SIG-M5 treated with dmso at 0.1 percent for 504 hours (cell line): ENCODE measurements around the gene INPP5D.
A peak's percentile ranks its signal among the peaks of the same experiment; 100 is the strongest.
"Not testable (repeated sequence)": the region's sequence is repeated elsewhere in the genome, so short reads cannot be mapped to it uniquely, and the experiment has no call there.

Experiments used
- DNase-seq: peaks from one replicate; lab custom pipeline; 2025; ENCODE audit not compliant: unreplicated experiment; lab: John Stamatoyannopoulos, UW

The INPP5D gene

DNA sequence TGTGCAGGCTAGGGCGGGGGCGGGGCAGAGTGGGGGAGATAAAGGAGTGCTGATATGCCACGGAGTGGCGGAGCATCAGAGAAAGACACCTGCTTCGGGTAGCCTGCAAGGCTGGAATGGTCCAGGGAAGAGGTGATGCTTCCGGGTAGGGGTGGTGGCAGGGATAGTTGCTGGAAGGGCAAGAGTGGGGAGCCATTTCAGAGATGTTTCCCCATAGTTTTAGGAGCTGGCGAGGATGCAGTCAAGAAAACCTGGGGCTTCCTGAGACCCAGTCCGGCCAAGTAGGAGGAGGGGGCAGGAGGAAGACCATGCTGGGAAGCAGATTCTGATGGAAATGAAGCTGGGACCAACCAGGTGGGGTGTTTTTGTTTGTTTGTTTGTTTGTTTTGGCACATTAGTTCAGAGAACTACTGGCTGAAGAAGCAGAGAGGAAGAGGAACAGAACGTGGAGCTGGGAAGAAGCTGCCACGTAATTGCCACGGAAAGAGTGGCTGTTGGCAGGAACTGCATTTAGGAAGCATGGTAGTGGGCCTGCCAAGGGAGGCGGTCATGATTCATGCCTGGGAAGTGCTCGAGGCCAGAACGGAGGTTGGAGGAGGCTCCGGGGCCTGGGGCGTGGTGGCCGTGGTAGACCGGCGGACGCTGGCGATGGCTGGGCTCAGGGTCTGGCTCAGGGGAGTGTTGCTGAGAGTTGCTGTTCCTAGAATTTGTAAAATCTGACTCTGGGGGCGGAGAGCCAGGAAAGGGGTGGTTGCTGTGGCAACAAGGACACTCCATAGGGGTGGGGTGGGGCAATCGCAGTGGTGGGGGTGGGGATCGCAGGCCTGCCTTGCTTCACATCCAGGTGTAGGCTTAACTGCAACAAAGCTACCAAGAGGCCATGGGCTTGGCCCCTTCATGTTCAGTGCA is 8.6 kb upstream of the INPP5D start:
- no peak for DNase-seq

DNA sequence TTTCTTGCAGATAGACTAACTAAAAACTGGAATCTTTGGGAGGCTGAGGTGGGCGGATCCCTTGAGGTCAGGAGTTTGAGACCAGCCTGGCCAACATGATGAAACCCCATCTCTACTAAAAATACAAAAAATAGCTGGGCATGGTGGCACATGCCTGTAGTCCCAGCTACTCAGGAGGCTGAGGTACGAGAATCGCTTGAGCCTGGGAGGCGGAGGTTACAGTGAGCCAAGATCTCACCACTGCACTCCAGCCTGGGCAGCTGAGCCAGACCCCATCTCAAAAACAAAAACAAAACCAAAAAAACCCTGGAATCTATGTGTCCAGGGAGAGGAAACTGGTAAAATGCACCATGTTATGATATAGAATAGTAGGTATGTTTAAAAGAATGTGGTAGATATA is 7.6 kb upstream of the INPP5D start:
- DNase-seq, result not testable (repeated sequence)

DNA sequence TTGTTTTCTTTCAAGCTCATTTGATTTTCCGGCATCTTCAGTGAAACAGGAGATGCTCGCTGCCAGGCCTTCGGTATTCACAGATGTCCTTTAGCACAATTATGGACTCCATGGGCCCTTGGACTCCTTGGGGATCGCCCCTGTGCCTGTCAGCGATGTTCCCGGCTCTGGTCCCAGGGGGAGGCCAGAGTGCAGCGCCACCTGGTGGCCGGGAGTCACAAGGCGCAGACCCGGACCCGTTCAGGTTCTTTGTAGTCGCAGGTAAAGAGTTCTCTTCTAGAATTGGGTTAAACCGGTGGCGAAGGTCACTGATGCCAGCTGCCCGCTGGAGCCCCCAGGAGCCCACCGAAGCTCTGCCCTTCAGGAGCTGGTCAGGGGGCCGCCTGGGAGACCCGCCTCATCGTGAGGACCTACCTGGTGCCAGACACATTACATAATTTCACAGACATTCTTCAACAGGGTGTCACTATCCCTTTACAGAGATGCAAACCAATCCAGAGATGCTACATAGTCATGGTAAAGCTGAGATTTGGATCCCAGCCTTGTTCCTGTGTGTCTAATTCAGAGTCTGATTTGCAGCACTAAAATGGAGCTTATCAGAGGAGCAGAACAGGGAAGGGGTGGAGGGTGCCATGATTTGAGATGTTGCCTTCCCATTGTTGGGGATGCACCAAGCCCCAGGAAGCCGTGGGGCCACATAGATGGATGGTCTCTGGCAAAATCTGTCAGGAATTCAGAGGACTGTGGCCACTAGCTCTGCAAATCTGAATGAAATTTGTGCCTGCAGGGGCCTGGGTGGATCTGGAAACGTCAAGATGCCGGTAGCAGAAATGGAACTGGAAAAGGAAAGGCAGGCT is 6.0 kb upstream of the INPP5D start:
- DNase-seq, result peak; percentile 42

DNA sequence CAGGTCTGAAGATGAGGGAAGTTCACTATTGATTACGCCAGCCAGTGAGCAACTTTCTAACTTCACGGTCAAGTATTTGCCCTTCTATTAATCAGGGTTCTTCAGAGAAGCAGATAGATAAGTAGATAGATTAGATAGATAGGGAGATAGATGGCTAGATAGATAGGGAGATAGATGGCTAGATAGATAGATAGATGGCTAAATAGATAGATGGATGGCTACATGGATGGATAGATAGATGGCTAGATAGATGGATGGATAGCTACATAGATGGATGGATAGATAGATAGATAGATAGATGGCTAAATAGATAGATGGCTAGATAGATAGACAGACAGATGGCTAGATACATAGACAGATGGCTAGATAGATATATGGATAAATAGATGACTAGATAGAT is 4.8 kb upstream of the INPP5D start:
- no peak for DNase-seq

DNA sequence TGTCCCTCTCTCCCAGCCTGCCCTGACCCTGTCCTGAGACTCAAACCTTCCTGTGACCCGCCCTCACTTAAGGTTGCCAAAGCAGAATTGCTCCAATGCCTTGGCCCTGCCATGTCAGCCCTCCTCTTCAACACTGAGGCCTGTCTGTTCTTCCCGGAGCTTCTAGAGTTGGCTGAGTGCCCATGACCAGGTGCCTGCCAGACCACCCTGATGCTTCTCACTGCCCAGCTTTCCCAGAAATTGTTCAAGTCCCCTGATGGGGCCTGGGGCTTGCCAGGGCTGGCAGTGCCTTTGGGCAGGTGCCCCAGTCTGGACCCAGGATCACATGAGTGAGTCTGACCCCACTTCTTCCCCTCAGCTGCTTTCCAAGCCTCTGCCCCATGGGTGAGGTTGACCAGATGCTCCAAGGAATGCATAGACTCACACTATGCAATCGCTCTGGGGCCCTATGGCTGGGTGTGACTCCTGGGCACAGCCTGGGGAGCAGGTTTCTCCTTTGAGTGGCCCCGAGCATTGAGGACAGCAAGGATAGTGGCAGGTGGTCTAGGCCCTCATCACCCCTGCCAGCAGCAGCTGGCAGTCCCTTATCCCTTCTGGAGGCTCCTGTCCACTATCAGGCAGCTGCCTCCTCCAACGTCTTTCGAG is 3.1 kb upstream of the INPP5D start:
- no peak for DNase-seq

DNA sequence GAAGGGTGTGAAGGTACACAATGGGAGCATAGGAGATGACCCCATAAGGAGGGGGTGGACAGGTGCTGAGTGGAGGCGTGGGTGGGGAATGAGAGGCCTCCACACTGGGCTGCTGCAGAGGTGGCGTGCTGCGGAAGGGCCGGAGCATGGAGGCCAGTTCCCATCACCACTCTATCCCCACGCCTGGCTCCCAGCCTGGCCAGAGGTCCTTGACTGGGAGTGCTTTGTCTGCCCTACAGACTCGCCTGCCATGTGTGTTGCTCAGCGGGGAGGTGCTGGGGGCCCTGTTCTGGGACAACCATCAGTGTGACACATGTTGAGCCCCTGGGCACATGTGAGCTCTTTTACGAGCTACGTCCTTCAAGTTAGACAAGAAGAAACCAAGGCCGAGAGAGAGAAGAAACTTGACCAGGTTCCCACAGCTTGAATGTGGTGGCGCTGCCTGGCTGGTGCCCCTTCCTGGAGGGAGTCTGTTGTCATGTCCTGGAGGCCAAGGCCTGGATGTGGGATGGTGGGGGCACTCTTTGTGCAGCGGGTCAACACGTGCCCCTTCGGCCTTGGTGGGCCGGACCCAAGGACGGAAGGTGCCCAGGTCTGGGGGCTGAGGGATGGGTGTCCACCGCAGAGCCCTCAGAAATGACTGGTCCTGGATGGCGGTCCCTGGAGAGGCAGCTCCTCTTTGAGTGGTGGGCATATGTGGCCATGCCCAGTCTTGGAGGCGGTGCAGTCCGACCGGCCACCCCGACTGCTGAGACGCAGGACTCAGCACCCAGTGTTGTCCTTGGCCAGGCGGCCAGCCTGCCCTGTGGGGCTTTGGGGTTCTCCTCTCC is 1.2 kb upstream of the INPP5D start:
- DNase-seq, result no peak

DNA sequence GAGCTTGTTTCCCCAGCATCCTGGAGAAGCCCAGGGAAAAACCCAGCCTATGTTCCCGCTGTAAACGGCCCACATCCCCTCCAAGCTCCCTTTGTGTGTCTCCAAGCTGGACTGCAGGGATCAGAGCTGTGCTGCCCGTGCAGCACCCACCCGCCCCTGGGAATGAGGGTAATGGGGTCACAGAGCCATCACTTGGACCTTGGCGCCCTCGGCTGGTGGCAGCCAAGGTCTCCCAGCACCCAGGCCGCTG is 670 bp upstream of the INPP5D start:
- no peak for DNase-seq

DNA sequence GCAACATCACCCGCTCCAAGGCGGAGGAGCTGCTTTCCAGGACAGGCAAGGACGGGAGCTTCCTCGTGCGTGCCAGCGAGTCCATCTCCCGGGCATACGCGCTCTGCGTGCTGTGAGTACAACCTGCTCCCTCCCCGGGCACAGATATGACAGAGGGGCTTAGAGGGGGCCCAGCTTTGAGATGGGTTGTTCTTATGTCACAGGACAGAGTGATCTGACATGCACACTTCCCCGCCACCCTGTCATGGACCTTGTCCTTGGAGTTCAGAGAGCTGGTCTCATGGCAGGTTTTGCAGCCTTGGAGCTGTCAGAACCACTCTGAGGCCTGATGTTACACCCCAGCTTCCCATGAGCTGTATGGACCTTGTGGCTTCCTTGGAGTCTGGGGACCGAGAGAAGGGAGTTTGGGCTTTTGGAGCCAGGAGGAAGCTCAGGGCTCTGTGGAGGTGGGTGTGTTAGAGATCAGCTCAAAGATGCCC is 398 bp downstream of the INPP5D start:
- DNase-seq, result peak; percentile 53

DNA sequence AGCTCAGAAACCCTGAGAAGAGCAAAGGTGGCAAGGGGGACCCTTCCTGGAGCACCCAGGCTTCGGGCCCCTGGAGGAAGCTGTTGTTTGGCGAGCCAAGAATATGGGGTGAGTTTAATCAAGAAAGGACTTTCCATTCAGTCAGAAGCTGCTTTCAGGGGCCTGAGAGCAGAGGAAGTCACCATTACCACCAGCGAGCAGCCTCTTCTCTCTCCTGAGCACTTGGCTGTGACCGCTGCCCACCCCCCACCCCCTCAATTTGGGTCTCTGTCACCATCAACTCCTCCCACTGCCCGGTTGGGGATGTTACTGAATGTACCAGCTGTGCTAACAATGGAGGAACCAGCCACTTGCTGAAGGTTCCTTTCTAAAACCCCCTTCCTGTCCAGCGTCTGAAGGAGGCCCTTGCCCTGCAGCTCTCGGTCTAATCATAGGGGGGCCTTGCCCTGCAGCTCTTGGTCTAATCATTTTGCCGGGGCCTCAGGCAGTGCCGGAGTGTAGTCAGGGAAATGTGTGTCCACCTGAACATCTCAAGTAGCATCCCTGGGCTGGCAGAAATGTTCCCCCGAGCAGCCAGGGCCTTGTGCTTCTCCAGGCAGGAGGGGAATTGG is 943 bp downstream of the INPP5D start:
- peak; percentile 71 for DNase-seq

DNA sequence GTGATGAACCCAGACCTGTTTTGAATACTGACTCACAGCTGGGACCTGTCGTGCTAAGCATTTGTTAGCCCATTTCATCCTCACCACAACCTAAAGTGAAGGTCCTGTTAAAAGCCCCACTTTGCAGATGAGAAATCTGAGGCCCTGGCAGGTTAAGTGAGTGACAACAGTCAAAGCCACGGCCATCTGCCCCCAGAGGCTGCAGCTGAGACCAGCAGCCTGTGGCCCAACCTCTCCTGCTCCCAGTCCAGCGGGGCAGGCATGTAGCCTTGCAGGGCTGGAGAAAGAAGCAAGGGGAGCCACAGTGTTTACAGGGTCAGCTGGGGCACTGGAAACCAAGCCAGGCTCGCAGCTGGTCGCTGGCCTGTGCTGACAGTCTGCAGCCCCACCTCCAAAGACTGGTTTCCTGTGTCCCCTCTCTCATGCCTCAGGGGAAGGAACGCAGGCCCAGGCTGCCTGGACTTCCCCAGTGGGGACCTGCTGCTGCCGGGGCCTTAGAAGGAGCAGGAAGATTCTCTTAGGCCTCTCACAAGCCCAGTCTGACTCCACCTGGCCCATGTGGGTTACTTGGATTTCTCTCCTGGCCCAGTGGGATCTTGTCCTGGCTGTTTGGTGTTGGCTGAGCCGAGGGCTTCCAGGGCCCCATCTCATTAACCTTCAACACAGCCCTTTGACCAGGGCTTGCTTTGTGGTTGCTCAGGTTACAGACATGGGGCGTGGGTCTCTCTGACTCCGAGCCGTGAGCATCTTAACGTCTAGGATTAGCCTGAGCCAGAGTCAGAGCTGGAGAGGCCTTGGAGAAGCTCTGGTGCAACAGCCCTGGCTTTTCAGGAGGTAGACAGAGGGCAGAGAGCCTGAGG is 1.7 kb downstream of the INPP5D start:
- DNase-seq, result peak; percentile 57

DNA sequence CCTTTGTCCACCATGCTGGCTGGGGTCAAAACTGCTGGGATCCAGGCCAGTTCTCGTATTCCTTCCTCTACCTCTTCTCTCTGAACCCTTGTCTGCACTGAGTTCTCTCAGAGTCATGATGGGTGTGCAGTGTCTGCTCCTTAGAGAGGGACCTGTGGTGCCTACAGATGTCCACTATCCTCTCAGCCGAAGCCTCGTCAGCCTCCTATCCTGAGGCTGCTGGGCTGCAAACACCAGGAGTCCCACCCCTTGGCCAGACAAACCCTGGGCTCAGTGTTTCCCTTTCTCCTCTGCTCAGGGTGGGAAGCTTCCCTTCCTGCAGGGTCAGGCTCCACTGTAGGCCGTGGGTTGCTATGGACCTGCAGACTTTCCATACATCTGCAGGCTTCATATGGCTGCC is 2.3 kb downstream of the INPP5D start:
- no peak for DNase-seq

DNA sequence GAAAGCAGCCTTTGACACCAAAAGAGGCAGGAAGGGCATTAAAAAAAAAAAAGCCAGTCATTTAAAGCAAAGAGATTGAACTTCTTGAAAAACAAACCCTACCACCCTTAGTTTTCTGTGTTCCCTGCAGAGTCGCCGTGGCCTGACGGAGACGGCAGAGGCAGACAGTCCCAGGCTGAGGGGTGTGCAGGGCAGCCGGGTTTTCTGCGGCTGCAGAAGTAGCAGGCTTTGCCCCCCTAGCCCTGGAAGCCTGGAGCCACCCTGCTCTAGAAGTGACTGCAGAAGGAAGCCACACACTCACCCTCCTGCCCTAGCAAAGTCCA is 2.8 kb downstream of the INPP5D start:
- DNase-seq, result no peak

DNA sequence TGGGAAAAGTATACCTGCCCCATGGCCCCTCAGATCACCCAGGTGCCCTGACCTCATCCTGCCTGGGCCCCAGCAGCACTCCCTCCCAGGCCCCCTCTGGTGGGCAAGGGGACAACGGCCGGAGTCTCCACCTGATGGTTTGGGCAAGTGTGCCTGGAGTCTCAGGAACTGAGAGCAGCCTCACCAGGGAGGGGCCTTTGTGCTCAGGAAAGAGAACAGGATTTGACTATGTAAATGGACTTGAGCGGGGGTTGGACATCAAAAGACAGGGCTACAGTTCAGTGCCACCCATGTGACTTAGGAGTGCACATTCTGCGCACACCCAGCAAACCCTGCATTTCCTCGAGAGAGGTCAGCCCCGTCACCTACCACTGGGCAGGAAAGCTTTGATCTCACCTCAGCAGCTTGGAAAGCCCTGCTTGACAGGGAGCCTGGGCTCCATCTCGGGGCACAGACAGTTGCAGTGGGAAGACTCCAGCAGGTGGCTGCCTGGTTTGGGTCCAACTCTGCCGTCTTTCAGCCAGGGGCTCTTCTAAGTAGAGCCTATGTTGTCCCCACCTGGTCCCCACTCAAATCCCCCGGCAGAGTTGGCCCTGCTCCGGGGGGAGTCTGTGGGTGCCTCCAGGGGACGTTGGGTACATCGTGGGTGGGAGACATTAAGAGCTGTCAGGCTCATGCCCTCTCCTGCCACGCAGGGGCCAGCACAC is 3.3 kb downstream of the INPP5D start:
- DNase-seq, result peak; percentile 35

DNA sequence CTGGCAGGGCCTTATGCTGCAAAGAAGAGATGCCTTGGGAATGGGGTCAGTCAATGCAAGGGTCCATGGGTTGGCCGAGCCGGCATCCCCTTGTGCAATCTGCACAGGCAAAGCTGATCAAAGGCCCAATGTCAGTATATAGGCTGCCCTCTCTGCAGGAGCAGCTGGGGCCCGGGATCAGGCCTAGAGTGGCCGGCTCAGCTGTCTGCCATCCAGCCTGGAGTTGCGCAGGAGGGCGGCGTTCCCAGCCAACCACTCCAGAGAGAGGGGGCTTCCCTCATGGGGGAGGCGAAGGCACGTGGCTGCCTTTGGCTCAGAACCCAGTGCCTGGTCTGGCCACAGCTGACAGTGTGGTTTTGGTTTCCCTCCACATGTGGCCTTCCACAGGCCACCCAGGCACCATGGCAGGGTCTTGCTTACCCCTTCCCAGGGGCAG is 3.9 kb downstream of the INPP5D start:
- DNase-seq, result no peak

DNA sequence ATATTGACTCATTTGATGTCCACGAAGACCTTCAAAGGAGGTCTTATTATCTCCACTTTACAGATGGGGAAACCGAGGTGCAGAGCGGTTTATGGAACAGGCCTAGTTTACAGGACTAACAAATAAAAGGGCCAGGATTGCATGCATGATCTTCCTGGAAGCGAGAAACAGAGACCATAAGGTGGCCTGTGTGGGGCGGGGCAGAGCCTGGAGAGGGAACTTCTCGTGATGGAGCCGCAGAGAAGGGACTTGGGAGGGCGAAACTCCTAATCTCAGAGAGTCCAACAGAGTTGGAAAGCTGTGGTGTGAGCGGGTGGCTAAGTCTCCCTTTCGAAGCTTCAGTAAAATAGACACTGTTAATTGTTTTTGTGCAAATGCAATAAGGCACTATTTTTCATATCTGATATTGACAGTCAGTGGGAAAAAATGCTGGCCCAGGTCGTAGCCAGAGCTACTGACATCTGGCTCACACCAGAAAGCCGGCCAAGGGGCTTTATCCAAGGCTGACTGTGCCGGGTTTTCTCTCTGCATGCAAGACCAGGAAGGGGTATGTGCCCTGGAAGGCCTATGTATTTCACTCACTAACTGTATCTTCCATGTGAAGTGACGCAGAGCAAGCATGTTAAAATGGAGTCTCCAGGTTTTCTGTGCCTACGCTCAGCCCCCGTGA is 4.5 kb downstream of the INPP5D start:
- peak; percentile 27 for DNase-seq

DNA sequence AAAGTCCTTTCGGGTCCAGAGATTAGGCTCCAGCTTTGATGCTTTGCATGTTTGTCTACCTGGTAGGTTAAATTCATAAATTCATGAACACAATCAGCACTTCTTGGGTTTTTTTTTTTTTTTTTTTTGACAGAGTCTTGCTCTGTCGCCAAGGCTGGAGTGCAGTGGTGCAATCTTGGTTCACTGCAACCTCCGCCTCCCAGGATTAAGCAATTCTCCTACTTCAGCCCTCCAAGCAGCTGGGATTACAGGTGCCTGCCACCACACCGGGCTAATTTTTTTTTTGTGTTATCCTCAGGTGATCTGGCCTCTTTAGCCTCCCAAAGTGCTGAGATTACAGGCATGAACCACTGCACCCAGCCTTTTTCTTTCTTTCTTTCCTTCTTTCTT is 5.1 kb downstream of the INPP5D start:
- DNase-seq, result peak; percentile 31

DNA sequence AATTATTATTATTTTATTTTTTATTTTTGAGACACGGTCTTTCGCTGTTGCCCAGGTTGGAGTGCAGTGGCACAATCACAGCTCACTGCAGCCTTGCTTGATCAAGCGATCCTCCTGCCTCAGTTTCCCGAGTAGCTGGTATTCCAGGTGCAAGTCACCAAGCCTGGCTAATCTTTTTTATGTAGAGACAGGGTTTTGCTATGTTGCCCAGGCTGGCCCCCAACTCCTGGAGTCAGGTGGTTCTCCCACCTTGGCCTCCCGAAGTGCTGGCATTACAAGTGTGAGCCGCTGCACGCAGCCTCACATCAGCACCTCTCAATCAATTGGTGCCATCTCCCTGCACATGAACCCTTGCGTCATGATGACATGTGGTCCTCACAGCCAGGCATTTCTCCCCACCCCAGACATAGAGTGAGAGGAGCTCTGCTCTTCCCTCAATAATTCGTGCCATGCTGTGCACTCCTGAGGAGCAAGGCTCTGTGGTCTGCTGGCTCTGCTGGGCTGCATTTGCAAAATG is 5.9 kb downstream of the INPP5D start:
- no peak for DNase-seq

DNA sequence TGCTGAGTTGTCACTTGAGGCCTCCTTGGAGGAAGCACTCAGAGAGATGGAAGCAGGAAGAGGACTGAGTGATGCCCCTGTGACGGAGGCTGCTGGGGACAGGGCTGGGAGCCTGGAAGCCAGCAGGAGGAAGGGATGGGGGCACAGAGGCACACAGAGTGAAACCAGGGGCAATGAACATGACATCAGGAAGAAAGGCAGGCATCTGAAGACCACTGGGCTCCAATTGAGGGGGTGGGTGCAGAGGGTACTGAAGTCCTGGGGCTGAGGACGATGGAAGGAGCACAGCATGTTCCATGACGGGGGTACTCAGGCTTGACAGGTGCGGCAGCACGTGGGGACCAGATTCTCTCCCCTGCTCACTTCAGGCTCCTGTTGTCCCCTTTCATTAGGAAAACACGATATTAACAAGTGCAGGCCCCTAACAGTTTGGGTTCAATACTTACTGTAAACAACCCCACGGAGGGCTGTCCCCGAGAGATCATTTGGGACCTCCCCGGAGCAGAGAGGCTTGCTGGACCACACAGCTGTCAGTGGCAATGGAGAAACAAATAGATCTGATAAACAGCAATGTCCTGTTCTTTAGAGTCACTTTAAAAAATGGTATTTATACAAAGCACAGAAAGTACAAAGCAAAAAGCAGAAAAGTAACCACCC is 8.7 kb downstream of the INPP5D start:
- no peak for DNase-seq
